ENCODE results near the gene CYP4V2.

CYP4V2 gene

GRCh38 chr4:186161138-186161537 is 30.2 kb upstream of the CYP4V2 start:
- no peak for DNase-seq
- Histone ChIP-seq H3K36me3 (ENCODE audit: control insufficient read depth in 1 of 2, insufficient read depth in 2 of 2, low read depth in 1 of 2, low read length in 2 of 2) (peaks cover 22 to 26% of the 10 kb centered on the region in 2 experiments), H3K14ac (ENCODE audit: low read length in 2 of 2) (no peak overlapping the region), H2BK12ac (ENCODE audit: low read length in 2 of 2) (no peak overlapping the region), H3K9ac (ENCODE audit: low read length) (no peak overlapping the region), H3K4me1 (ENCODE audit: control insufficient read depth, insufficient read depth, low read depth, low read length) (no peaks in the 10 kb centered on the region), H4K91ac (ENCODE audit: low read length) (no peak overlapping the region), H3K79me1 (replicated peaks; ENCODE audit: low read length, poor library complexity, severe bottlenecking) (no peaks in the 10 kb centered on the region), H3K18ac (ENCODE audit: low read depth in 1 of 2, low read length in 2 of 2) (no peak overlapping the region), H3K9me3 (ENCODE audit: control insufficient read depth, low read length) (no peaks in the 10 kb centered on the region), H3K23ac (ENCODE audit: low read length in 2 of 2) (no peak overlapping the region), H2BK120ac (ENCODE audit: low read depth, low read length) (no peak overlapping the region), H2AFZ (ENCODE audit: low read depth, low read length) (no peak overlapping the region), H3K27ac (ENCODE audit: low read length, poor library complexity, severe bottlenecking) (no peak overlapping the region), H4K8ac (ENCODE audit: low read length) (no peak overlapping the region), H3K4me3 (ENCODE audit: insufficient read depth in 1 of 2, low read depth in 1 of 2, low read length in 2 of 2) (no peak overlapping the region), H3K4ac (ENCODE audit: low read depth in 1 of 2, low read length in 2 of 2) (no peak overlapping the region), H3K27me3 (ENCODE audit: control insufficient read depth in 1 of 2, insufficient read depth in 1 of 2, low read length in 2 of 2) (no peaks in the 10 kb centered on the region), H2AK5ac (ENCODE audit: low read length, severe bottlenecking) (no peak overlapping the region), H2BK15ac (ENCODE audit: low read depth, poor library complexity, severe bottlenecking) (no peak overlapping the region), H3K4me2 (ENCODE audit: low read length, poor library complexity, severe bottlenecking) (no peak overlapping the region), H2BK5ac (ENCODE audit: low read depth, low read length, poor library complexity, severe bottlenecking) (no peak overlapping the region)
- 73% methylated on average over 6 of the region's 6 CpGs for WGBS

- Histone ChIP-seq H2AK5ac (ENCODE audit: low read length, severe bottlenecking) (no peak overlapping the region), H4K8ac (ENCODE audit: low read length) (no peak overlapping the region), H3K4me3 (ENCODE audit: insufficient read depth in 1 of 2, low read depth in 1 of 2, low read length in 2 of 2) (no peak overlapping the region), H3K9ac (ENCODE audit: low read length) (no peak overlapping the region), H3K9me3 (ENCODE audit: control insufficient read depth, low read length) (no peaks in the 10 kb centered on the region), H3K79me1 (replicated peaks; ENCODE audit: low read length, poor library complexity, severe bottlenecking) (no peaks in the 10 kb centered on the region), H2AFZ (ENCODE audit: low read depth, low read length) (no peak overlapping the region), H3K23ac (ENCODE audit: low read length in 2 of 2) (no peak overlapping the region), H3K18ac (ENCODE audit: low read depth in 1 of 2, low read length in 2 of 2) (no peak overlapping the region), H3K27me3 (ENCODE audit: control insufficient read depth in 1 of 2, insufficient read depth in 1 of 2, low read length in 2 of 2) (no peaks in the 10 kb centered on the region), H3K27ac (ENCODE audit: low read length, poor library complexity, severe bottlenecking) (no peak overlapping the region), H4K91ac (ENCODE audit: low read length) (no peak overlapping the region), H3K4me2 (ENCODE audit: low read length, poor library complexity, severe bottlenecking) (no peak overlapping the region), H3K14ac (ENCODE audit: low read length in 2 of 2) (no peak overlapping the region), H2BK5ac (ENCODE audit: low read depth, low read length, poor library complexity, severe bottlenecking) (no peak overlapping the region), H2BK15ac (ENCODE audit: low read depth, poor library complexity, severe bottlenecking) (no peak overlapping the region), H3K4me1 (ENCODE audit: control insufficient read depth, insufficient read depth, low read depth, low read length) (peaks cover 4% of the 10 kb centered on the region), H2BK12ac (ENCODE audit: low read length in 2 of 2) (no peak overlapping the region), H3K36me3 (ENCODE audit: control insufficient read depth in 1 of 2, insufficient read depth in 2 of 2, low read depth in 1 of 2, low read length in 2 of 2) (peaks cover 0 to 3% of the 10 kb centered on the region in 2 experiments), H3K4ac (ENCODE audit: low read depth in 1 of 2, low read length in 2 of 2) (no peak overlapping the region), H2BK120ac (ENCODE audit: low read depth, low read length) (no peak overlapping the region)
- 95% methylated on average over 13 of the region's 15 CpGs for WGBS
- DNase-seq, result no peak
These were observed 24.4 kb upstream of the CYP4V2 start for GRCh38 chr4:186166852-186167512.

GRCh38 chr4:186167605-186168004 is 23.8 kb upstream of the CYP4V2 start:
- Histone ChIP-seq H2BK15ac (ENCODE audit: low read depth, poor library complexity, severe bottlenecking) (no peak overlapping the region), H3K79me1 (replicated peaks; ENCODE audit: low read length, poor library complexity, severe bottlenecking) (no peaks in the 10 kb centered on the region), H3K27ac (ENCODE audit: low read length, poor library complexity, severe bottlenecking) (no peak overlapping the region), H2BK12ac (ENCODE audit: low read length in 2 of 2) (no peak overlapping the region), H3K4me3 (ENCODE audit: insufficient read depth in 1 of 2, low read depth in 1 of 2, low read length in 2 of 2) (no peak overlapping the region), H3K36me3 (ENCODE audit: control insufficient read depth in 1 of 2, insufficient read depth in 2 of 2, low read depth in 1 of 2, low read length in 2 of 2) (peaks cover 0 to 3% of the 10 kb centered on the region in 2 experiments), H3K27me3 (ENCODE audit: control insufficient read depth in 1 of 2, insufficient read depth in 1 of 2, low read length in 2 of 2) (no peaks in the 10 kb centered on the region), H4K91ac (ENCODE audit: low read length) (no peak overlapping the region), H3K18ac (ENCODE audit: low read depth in 1 of 2, low read length in 2 of 2) (no peak overlapping the region), H2BK120ac (ENCODE audit: low read depth, low read length) (no peak overlapping the region), H4K8ac (ENCODE audit: low read length) (no peak overlapping the region), H2AK5ac (ENCODE audit: low read length, severe bottlenecking) (no peak overlapping the region), H2BK5ac (ENCODE audit: low read depth, low read length, poor library complexity, severe bottlenecking) (no peak overlapping the region), H3K23ac (ENCODE audit: low read length in 2 of 2) (no peak overlapping the region), H3K14ac (ENCODE audit: low read length in 2 of 2) (no peak overlapping the region), H2AFZ (ENCODE audit: low read depth, low read length) (no peak overlapping the region), H3K4me1 (ENCODE audit: control insufficient read depth, insufficient read depth, low read depth, low read length) (peaks cover 4% of the 10 kb centered on the region), H3K4me2 (ENCODE audit: low read length, poor library complexity, severe bottlenecking) (no peak overlapping the region), H3K4ac (ENCODE audit: low read depth in 1 of 2, low read length in 2 of 2) (no peak overlapping the region), H3K9ac (ENCODE audit: low read length) (no peak overlapping the region), H3K9me3 (ENCODE audit: control insufficient read depth, low read length) (no peaks in the 10 kb centered on the region)
- WGBS, result 74% methylated on average over 3 of the region's 5 CpGs
- DNase-seq, result no peak

- H4K91ac ChIP-seq (ENCODE audit: low read length), result no peak overlapping the region
- H3K23ac ChIP-seq (ENCODE audit: low read length in 2 of 2), result no peak overlapping the region
- no peak overlapping the region for H3K14ac ChIP-seq (ENCODE audit: low read length in 2 of 2)
- H3K4ac ChIP-seq (ENCODE audit: low read depth in 1 of 2, low read length in 2 of 2), result no peak overlapping the region
- H3K27ac ChIP-seq (ENCODE audit: low read length, poor library complexity, severe bottlenecking), result no peak overlapping the region
- WGBS, result 75% methylated on average over 9 of the region's 9 CpGs
- no peaks in the 10 kb centered on the region for H3K9me3 ChIP-seq (ENCODE audit: control insufficient read depth, low read length)
- peak overlapping the region in 1 of 2 experiments; percentile 22 for H3K4me3 ChIP-seq (ENCODE audit: insufficient read depth in 1 of 2, low read depth in 1 of 2, low read length in 2 of 2)
- no peak overlapping the region for H2BK15ac ChIP-seq (ENCODE audit: low read depth, poor library complexity, severe bottlenecking)
- H2BK12ac ChIP-seq (ENCODE audit: low read length in 2 of 2), result no peak overlapping the region
- no peak overlapping the region for H2BK5ac ChIP-seq (ENCODE audit: low read depth, low read length, poor library complexity, severe bottlenecking)
- no peak for DNase-seq
- H2AFZ ChIP-seq (ENCODE audit: low read depth, low read length), result no peak overlapping the region
- H3K9ac ChIP-seq (ENCODE audit: low read length), result no peak overlapping the region
- H2AK5ac ChIP-seq (ENCODE audit: low read length, severe bottlenecking), result no peak overlapping the region
- no peak overlapping the region for H3K18ac ChIP-seq (ENCODE audit: low read depth in 1 of 2, low read length in 2 of 2)
- H3K4me2 ChIP-seq (ENCODE audit: low read length, poor library complexity, severe bottlenecking), result no peak overlapping the region
- H3K4me1 ChIP-seq (ENCODE audit: control insufficient read depth, insufficient read depth, low read depth, low read length), result peaks cover 4% of the 10 kb centered on the region
- H3K36me3 ChIP-seq (ENCODE audit: control insufficient read depth in 1 of 2, insufficient read depth in 2 of 2, low read depth in 1 of 2, low read length in 2 of 2), result no peaks in the 10 kb centered on the region
- H3K27me3 ChIP-seq (ENCODE audit: control insufficient read depth in 1 of 2, insufficient read depth in 1 of 2, low read length in 2 of 2), result no peaks in the 10 kb centered on the region
- H3K79me1 ChIP-seq (replicated peaks; ENCODE audit: low read length, poor library complexity, severe bottlenecking), result no peaks in the 10 kb centered on the region
- H4K8ac ChIP-seq (ENCODE audit: low read length), result no peak overlapping the region
- no peak overlapping the region for H2BK120ac ChIP-seq (ENCODE audit: low read depth, low read length)
These were observed 22.6 kb upstream of the CYP4V2 start for GRCh38 chr4:186168750-186169149.
